Measurements from ENCODE around the gene PPP2R5E. TPM values are rescaled to one million over a fixed set of nuclear protein-coding genes. Genes with fewer than 3 reads are reported as not detected.

PPP2R5E gene
- total RNA-seq, 2 experiments from 2014 or later, result 12.5 to 47.8 TPM

GRCh38 chr14:63468294-63468693 is 74.9 kb downstream of the PPP2R5E start:
- H3K36me3 ChIP-seq (ENCODE audit: insufficient read depth, low read length), result no peaks in the 10 kb centered on the region
- no peak overlapping the region for H3K4me2 ChIP-seq (ENCODE audit: low read length)
- TF ChIP-seq EZH2phosphoT487 (IDR thresholded peaks at IDR 0.05; ENCODE audit: borderline replicate concordance, low read depth, low read length) (no peak), CTCF (conservative IDR thresholded peaks at IDR 0.05; ENCODE audit: low read length) (no peak)
- no peak overlapping the region for H3K27ac ChIP-seq (ENCODE audit: low read depth, low read length, poor library complexity, severe bottlenecking)
- intact Hi-C loops (cut with micrococcal nuclease; ENCODE audit: unreplicated experiment), result no loop called here
- no peaks in the 10 kb centered on the region for H3K9me3 ChIP-seq (ENCODE audit: low read length)
- peaks cover 35% of the 10 kb centered on the region; the same call in 1 of the 2 replicates for H3K79me2 ChIP-seq (ENCODE audit: insufficient read depth, low read depth, low read length)
- H4K20me1 ChIP-seq (ENCODE audit: insufficient read depth, low read length), result 0 out of 2 replicates have a peak, but pooled peaks cover 6% of the 10 kb centered on the region
- DNase-seq (ENCODE audit: low spot score), result no peak
- no peak overlapping the region for H3K4me3 ChIP-seq (ENCODE audit: low read depth, low read length, poor library complexity, severe bottlenecking)
- H2AFZ ChIP-seq (ENCODE audit: low read length), result no peak overlapping the region
- CTCF ChIA-PET (ENCODE audit: unreplicated experiment), result no interaction called here
- no TSS peak for BruUV-seq (replicated peaks)
- peaks cover 6% of the 10 kb centered on the region for H3K4me1 ChIP-seq (ENCODE audit: insufficient read depth, low read length, poor library complexity, severe bottlenecking)
- no peaks in the 10 kb centered on the region for H3K9me2 ChIP-seq (ENCODE audit: insufficient read depth, low read length)
- POLR2A ChIA-PET, result interaction anchor here (1.2 kb wide), 1 partner anchor 9 kb away, joined by 5 read pairs; no protein-coding TSS in a partner anchor

- H3K79me2 ChIP-seq (ENCODE audit: insufficient read depth, low read depth, low read length), result peaks cover 35% of the 10 kb centered on the region; the same call in 1 of the 2 replicates
- DNase-seq (ENCODE audit: low spot score), result no peak
- BruUV-seq (replicated peaks), result no TSS peak
- no peak overlapping the region for H3K4me3 ChIP-seq (ENCODE audit: low read depth, low read length, poor library complexity, severe bottlenecking)
- peaks cover 6% of the 10 kb centered on the region for H3K4me1 ChIP-seq (ENCODE audit: insufficient read depth, low read length, poor library complexity, severe bottlenecking)
- H4K20me1 ChIP-seq (ENCODE audit: insufficient read depth, low read length), result 0 out of 2 replicates have a peak, but pooled peaks cover 6% of the 10 kb centered on the region
- no peak overlapping the region for H2AFZ ChIP-seq (ENCODE audit: low read length)
- H3K4me2 ChIP-seq (ENCODE audit: low read length), result no peak overlapping the region
- TF ChIP-seq CTCF (conservative IDR thresholded peaks at IDR 0.05; ENCODE audit: low read length), result no peak
- intact Hi-C loops (cut with micrococcal nuclease; ENCODE audit: unreplicated experiment), result no loop called here
- H3K9me3 ChIP-seq (ENCODE audit: low read length), result no peaks in the 10 kb centered on the region
- no peaks in the 10 kb centered on the region for H3K36me3 ChIP-seq (ENCODE audit: insufficient read depth, low read length)
- no peaks in the 10 kb centered on the region for H3K9me2 ChIP-seq (ENCODE audit: insufficient read depth, low read length)
- H3K27ac ChIP-seq (ENCODE audit: low read depth, low read length, poor library complexity, severe bottlenecking), result no peak overlapping the region
- POLR2A ChIA-PET, result interaction anchor here (0.5 to 1.6 kb wide), 4 partner anchors 8 to 88 kb away, joined by 3 to 5 read pairs (median 4); no protein-coding TSS in a partner anchor
- CTCF ChIA-PET (ENCODE audit: unreplicated experiment), result no interaction called here
These were observed 75.6 kb downstream of the PPP2R5E start for GRCh38 chr14:63467440-63468072.

- no TSS peak for BruUV-seq (replicated peaks)
- TF ChIP-seq CTCF (conservative IDR thresholded peaks at IDR 0.05; ENCODE audit: low read length) (no peak), EZH2phosphoT487 (IDR thresholded peaks at IDR 0.05; ENCODE audit: borderline replicate concordance, low read depth, low read length) (no peak)
- no peaks in the 10 kb centered on the region for H3K36me3 ChIP-seq (ENCODE audit: insufficient read depth, low read length)
- no peaks in the 10 kb centered on the region for H3K4me1 ChIP-seq (ENCODE audit: insufficient read depth, low read length, poor library complexity, severe bottlenecking)
- H2AFZ ChIP-seq (ENCODE audit: low read length), result no peak overlapping the region
- no peak for DNase-seq (ENCODE audit: low spot score)
- no peaks in the 10 kb centered on the region for H3K9me3 ChIP-seq (ENCODE audit: low read length)
- intact Hi-C loops (cut with micrococcal nuclease; ENCODE audit: unreplicated experiment), result no loop called here
- H4K20me1 ChIP-seq (ENCODE audit: insufficient read depth, low read length), result 0 out of 2 replicates have a peak, but pooled peaks cover 3% of the 10 kb centered on the region
- CTCF ChIA-PET (ENCODE audit: unreplicated experiment), result no interaction called here
- POLR2A ChIA-PET, result interaction anchor here (0.7 kb wide), 1 partner anchor 14 kb away, joined by 6 read pairs; no protein-coding TSS in a partner anchor
- no peak overlapping the region for H3K4me2 ChIP-seq (ENCODE audit: low read length)
- no peaks in the 10 kb centered on the region for H3K9me2 ChIP-seq (ENCODE audit: insufficient read depth, low read length)
- peaks cover 28% of the 10 kb centered on the region; the same call in 1 of the 2 replicates for H3K79me2 ChIP-seq (ENCODE audit: insufficient read depth, low read depth, low read length)
- no peak overlapping the region for H3K4me3 ChIP-seq (ENCODE audit: low read depth, low read length, poor library complexity, severe bottlenecking)
- H3K27ac ChIP-seq (ENCODE audit: low read depth, low read length, poor library complexity, severe bottlenecking), result no peak overlapping the region
These were observed 77.8 kb downstream of the PPP2R5E start for GRCh38 chr14:63465347-63465746.

Measured in OCI-LY7 (cell line).